BLaER1 treated with 17β-estradiol and CSF1 and Interleukin-3, amounts not matched to agents 10 nM and 100 nM (cell line): Measurements from ENCODE around the gene NKAPL.
"Not testable (repeated sequence)": the region's sequence is repeated elsewhere in the genome, so short reads cannot be mapped to it uniquely, and the experiment has no call there.

Source experiments
- H3K27ac ChIP-seq, 11 experiments: shearing (Covaris generic); formaldehyde crosslinking; 2 replicates each; pipeline ENCODE4 v1.8.1; 2022
- H3K27me3 ChIP-seq, 11 experiments: shearing (Covaris generic); formaldehyde crosslinking; 2 replicates each; pipeline ENCODE4 v1.8.1; 2022
- H3K36me3 ChIP-seq, 11 experiments: shearing (Covaris generic); formaldehyde crosslinking; 2 replicates each; pipeline ENCODE4 v1.8.1; 2022
- H3K4me1 ChIP-seq, 10 experiments: shearing (Covaris generic); formaldehyde crosslinking; 2 replicates each; pipeline ENCODE4 v1.8.1; 2022
- H3K4me2 ChIP-seq, 11 experiments: shearing (Covaris generic); formaldehyde crosslinking; 2 replicates each; pipeline ENCODE4 v1.8.1; 2022
- H3K4me3 ChIP-seq, 10 experiments: shearing (Covaris generic); formaldehyde crosslinking; 2 replicates each; pipeline ENCODE4 v1.8.1; 2022
- H3K9ac ChIP-seq, 11 experiments: shearing (Covaris generic); formaldehyde crosslinking; 2 replicates each; pipeline ENCODE4 v1.8.1; 2022
- H3K9me3 ChIP-seq, 11 experiments: shearing (Covaris generic); formaldehyde crosslinking; replicated peaks in 1 of 11; 2 replicates each; pipeline ENCODE4 v1.8.1; 2022
- H4K20me1 ChIP-seq, 11 experiments: shearing (Covaris generic); formaldehyde crosslinking; 2 replicates each; pipeline ENCODE4 v1.8.1; 2022
- Cebpa-rat ChIP-seq, 11 experiments: shearing (Covaris generic); IDR thresholded peaks; 2 replicates each; pipeline ENCODE4 v1.8.1; 2022

Gene NKAPL

DNA sequence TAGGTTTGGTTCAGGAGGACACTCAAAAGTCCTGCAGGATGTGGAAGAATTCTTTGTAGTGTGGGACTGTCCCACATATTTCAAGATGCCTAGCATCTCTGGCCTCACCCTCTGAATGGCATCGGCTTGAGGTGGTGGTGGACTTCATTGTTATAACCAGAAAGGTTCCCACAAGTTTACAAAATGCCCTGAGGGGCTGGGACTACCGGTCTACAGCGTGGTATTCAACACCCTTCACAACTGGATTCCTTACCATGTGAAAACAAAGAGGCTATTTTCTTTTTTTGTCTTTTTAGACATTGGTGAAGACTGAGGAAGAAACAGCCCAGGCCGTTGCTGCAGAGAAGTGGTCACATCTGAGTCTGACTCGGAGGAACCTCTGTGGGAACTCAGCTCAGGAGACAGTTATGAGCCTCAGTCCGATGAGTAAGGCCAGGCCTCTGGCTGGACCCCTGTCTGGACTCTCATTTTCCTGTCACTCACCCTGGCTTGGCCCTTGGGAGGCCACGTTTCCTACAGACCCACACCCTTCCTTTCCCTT lies 37.5 kb downstream of the NKAPL start:
- Histone ChIP-seq H3K9me3 (no peaks in the 10 kb centered on the region), H4K20me1 (no peaks in the 10 kb centered on the region), H3K27me3 (no peaks in the 10 kb centered on the region), H3K9ac (no peak overlapping the region), H3K36me3 (peaks cover 0 to 29% (median 21%) of the 10 kb centered on the region in 11 experiments; a peak in 16 of 22 replicates), H3K4me2 (no peak overlapping the region), H3K4me3 (no peak overlapping the region), H3K4me1 (no peaks in the 10 kb centered on the region), H3K27ac (no peak overlapping the region)
- no peak for TF ChIP-seq Cebpa-rat (IDR thresholded peaks at IDR 0.05)

DNA sequence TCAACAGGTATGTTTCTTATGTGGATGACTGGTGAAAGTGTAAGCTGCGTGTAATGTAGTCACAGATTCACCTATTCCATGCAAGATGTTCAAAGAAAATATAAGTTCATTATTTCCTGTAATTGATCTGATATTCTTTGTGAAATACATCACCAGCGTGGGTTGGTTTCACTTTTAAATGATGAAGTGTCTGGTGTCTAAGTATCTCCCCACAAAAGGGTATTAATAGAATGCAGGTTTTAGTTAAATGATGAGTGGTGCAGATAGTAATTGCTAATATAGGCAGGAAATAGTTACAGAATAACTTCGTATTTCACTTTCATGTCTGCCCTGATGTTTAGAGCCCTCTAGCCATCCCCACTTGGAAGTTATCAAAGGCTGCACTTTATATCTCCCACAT lies 44.5 kb downstream of the NKAPL start:
- no peaks in the 10 kb centered on the region for H4K20me1 ChIP-seq
- TF ChIP-seq Cebpa-rat (IDR thresholded peaks at IDR 0.05): no peak
- no peak overlapping the region for H3K4me2 ChIP-seq
- no peak overlapping the region for H3K9ac ChIP-seq
- no peaks in the 10 kb centered on the region for H3K4me1 ChIP-seq
- no peak overlapping the region for H3K27ac ChIP-seq
- peaks cover 0 to 22% (median 6%) of the 10 kb centered on the region in 11 experiments; a peak in 8 of 22 replicates for H3K9me3 ChIP-seq
- H3K4me3 ChIP-seq: no peak overlapping the region
- H3K27me3 ChIP-seq: no peaks in the 10 kb centered on the region
- H3K36me3 ChIP-seq: peaks cover 0 to 18% (median 9%) of the 10 kb centered on the region in 11 experiments; a peak in 10 of 22 replicates

- H3K9ac ChIP-seq, H3K4me2 ChIP-seq, H3K36me3 ChIP-seq, H3K4me3 ChIP-seq, H3K27ac ChIP-seq, H3K4me1 ChIP-seq, H3K27me3 ChIP-seq, H4K20me1 ChIP-seq: not testable (repeated sequence)
- peaks cover 0 to 22% (median 14%) of the 10 kb centered on the region in 11 experiments; a peak in 15 of 22 replicates for H3K9me3 ChIP-seq
These were observed 47.3 kb downstream of the NKAPL start for GRCh38 chr6:28306363-28306762.
